ENCODE measurements around the gene CLIP2. TPM values are rescaled to one million over a fixed set of nuclear protein-coding genes. Genes with fewer than 3 reads are reported as not detected.
"Not testable (repeated sequence)": the region's sequence is repeated elsewhere in the genome, so short reads cannot be mapped to it uniquely, and the experiment has no call there.

Gene CLIP2
- total RNA-seq, 4 donors from 2014 or later, result 84.5 to 157 (median 111) TPM

- intact Hi-C loops (cut with DNase I; ENCODE audit: low total_unique reads) (no loop called here), in situ Hi-C loops (cut with MboI; ENCODE audit: low pct_ligation_motif_present in 1 of 4, low pct_unique_long_range_greater_than_20kb in 1 of 4, low sequenced_read_pairs in 3 of 4) (no loop called here)
- DNase-seq, result no peak
- no peak for TF ChIP-seq EP300 (IDR thresholded peaks at IDR 0.05; ENCODE audit: low read depth)
- TF ChIP-seq, protein P1, sequence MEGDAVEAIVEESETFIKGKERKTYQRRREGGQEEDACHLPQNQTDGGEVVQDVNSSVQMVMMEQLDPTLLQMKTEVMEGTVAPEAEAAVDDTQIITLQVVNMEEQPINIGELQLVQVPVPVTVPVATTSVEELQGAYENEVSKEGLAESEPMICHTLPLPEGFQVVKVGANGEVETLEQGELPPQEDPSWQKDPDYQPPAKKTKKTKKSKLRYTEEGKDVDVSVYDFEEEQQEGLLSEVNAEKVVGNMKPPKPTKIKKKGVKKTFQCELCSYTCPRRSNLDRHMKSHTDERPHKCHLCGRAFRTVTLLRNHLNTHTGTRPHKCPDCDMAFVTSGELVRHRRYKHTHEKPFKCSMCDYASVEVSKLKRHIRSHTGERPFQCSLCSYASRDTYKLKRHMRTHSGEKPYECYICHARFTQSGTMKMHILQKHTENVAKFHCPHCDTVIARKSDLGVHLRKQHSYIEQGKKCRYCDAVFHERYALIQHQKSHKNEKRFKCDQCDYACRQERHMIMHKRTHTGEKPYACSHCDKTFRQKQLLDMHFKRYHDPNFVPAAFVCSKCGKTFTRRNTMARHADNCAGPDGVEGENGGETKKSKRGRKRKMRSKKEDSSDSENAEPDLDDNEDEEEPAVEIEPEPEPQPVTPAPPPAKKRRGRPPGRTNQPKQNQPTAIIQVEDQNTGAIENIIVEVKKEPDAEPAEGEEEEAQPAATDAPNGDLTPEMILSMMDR (IDR thresholded peaks at IDR 0.05), result no peak
- TF ChIP-seq POLR2A (IDR thresholded peaks at IDR 0.05), result no peak
- no peak for TF ChIP-seq POLR2AphosphoS5 (IDR thresholded peaks at IDR 0.05)
- Histone ChIP-seq H3K4me1 (no peaks in the 10 kb centered on the region), H3K36me3 (peaks cover 0 to 20% (median 6%) of the 10 kb centered on the region in 4 donors), H3K9me3 (no peaks in the 10 kb centered on the region), H3K27me3 (no peaks in the 10 kb centered on the region), H3K27ac (no peak overlapping the region), H3K4me3 (no peak overlapping the region)
- 76 to 89% methylated on average over 2 to 3 of the region's 3 CpGs for WGBS, 2 donors (ENCODE audit: low coverage in 1 of 2)
Observed at GRCh38 chr7:74351836-74352235, 62.6 kb downstream of the CLIP2 start.

GRCh38 chr7:74352551-74353138 is 63.4 kb downstream of the CLIP2 start:
- peaks cover 0 to 22% (median 6%) of the 10 kb centered on the region in 4 donors for H3K36me3 ChIP-seq
- intact Hi-C loops (cut with DNase I; ENCODE audit: low total_unique reads); H3K9me3 ChIP-seq; H3K27me3 ChIP-seq; in situ Hi-C loops (cut with MboI; ENCODE audit: low pct_ligation_motif_present in 1 of 4, low pct_unique_long_range_greater_than_20kb in 1 of 4, low sequenced_read_pairs in 3 of 4); H3K4me1 ChIP-seq; H3K4me3 ChIP-seq; DNase-seq; H3K27ac ChIP-seq: not testable (repeated sequence)
- WGBS, 2 donors (ENCODE audit: low coverage in 1 of 2), result 74 to 79% methylated on average over 3 to 4 of the region's 4 CpGs

DNA sequence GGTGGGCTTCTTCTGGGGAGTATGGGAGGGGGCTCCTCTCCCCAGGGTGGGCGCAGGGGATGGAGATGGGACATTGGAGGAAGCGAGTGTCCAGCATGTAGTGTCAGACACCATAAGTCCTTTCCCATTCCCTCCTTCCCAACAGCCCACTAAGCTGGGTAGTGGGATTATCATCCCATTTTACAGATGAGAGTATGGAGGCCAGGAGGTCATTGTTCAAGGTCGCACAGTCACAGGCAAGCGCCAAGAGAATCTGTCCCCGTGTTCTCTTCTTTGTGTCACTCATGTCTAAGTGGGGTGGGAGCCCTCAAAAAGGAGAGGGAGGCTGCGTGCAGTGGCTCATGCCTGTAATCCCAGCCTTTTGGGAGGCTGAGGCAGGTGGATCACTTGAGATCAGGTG is 64.8 kb downstream of the CLIP2 start:
- Histone ChIP-seq H3K27me3 (no peaks in the 10 kb centered on the region), H3K4me1 (no peaks in the 10 kb centered on the region), H3K9me3 (no peaks in the 10 kb centered on the region), H3K36me3 (peaks cover 0 to 32% (median 6%) of the 10 kb centered on the region in 4 donors), H3K27ac (no peak overlapping the region), H3K4me3 (no peak overlapping the region)
- intact Hi-C loops (cut with DNase I; ENCODE audit: low total_unique reads), result no loop called here
- in situ Hi-C loops (cut with MboI; ENCODE audit: low pct_ligation_motif_present in 1 of 4, low pct_unique_long_range_greater_than_20kb in 1 of 4, low sequenced_read_pairs in 3 of 4), result no loop called here
- WGBS, 2 donors (ENCODE audit: low coverage in 1 of 2), result 90 to 97% methylated on average over 2 to 6 of the region's 6 CpGs
- TF ChIP-seq EP300 (IDR thresholded peaks at IDR 0.05; ENCODE audit: low read depth) (no peak), POLR2AphosphoS5 (IDR thresholded peaks at IDR 0.05) (no peak), POLR2A (IDR thresholded peaks at IDR 0.05) (no peak)
- TF ChIP-seq, protein P1 (IDR thresholded peaks at IDR 0.05), result no peak
- no peak for DNase-seq

- TF ChIP-seq, protein P1 (IDR thresholded peaks at IDR 0.05), result no peak
- TF ChIP-seq EP300 (IDR thresholded peaks at IDR 0.05; ENCODE audit: low read depth) (no peak), POLR2AphosphoS5 (IDR thresholded peaks at IDR 0.05) (no peak)
- DNase-seq, result peak; percentile 30
- H3K27me3 ChIP-seq, result no peaks in the 10 kb centered on the region
- intact Hi-C loops (cut with DNase I; ENCODE audit: low total_unique reads), result no loop called here
- no peak overlapping the region for H3K27ac ChIP-seq
- no peaks in the 10 kb centered on the region for H3K9me3 ChIP-seq
- H3K4me1 ChIP-seq, result no peaks in the 10 kb centered on the region
- 85 to 90% methylated on average over 3 to 4 of the region's 4 CpGs for WGBS, 2 donors (ENCODE audit: low coverage in 1 of 2)
- H3K4me3 ChIP-seq, result no peak overlapping the region
- peaks cover 0 to 39% (median 9%) of the 10 kb centered on the region in 4 donors for H3K36me3 ChIP-seq
- in situ Hi-C loops (cut with MboI; ENCODE audit: low pct_ligation_motif_present in 1 of 4, low pct_unique_long_range_greater_than_20kb in 1 of 4, low sequenced_read_pairs in 3 of 4), result no loop called here
Observed at GRCh38 chr7:74355091-74355490, 65.9 kb downstream of the CLIP2 start.

Data from transverse colon (tissue), 4 donors.